ENCODE results near the gene ZNF628.

DNA sequence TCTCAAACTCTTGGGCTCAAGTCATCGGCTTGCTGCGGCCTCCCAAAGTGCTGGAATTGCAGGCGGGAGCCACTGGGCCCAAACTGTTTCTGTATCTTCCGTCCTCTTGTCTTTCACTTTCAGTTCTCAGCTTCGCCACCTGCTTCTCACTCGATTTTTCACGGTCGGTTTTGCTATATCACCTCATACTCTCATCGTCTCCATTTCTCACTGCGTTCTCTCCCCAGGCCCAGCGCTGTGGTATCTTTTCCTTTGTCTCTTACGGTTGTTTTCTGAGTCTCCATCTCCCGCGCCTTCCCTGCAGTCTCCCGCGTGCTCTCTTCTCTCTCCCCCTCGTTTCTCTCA lies 26.7 kb downstream of the ZNF628 start:
- TF ChIP-seq, protein P1, sequence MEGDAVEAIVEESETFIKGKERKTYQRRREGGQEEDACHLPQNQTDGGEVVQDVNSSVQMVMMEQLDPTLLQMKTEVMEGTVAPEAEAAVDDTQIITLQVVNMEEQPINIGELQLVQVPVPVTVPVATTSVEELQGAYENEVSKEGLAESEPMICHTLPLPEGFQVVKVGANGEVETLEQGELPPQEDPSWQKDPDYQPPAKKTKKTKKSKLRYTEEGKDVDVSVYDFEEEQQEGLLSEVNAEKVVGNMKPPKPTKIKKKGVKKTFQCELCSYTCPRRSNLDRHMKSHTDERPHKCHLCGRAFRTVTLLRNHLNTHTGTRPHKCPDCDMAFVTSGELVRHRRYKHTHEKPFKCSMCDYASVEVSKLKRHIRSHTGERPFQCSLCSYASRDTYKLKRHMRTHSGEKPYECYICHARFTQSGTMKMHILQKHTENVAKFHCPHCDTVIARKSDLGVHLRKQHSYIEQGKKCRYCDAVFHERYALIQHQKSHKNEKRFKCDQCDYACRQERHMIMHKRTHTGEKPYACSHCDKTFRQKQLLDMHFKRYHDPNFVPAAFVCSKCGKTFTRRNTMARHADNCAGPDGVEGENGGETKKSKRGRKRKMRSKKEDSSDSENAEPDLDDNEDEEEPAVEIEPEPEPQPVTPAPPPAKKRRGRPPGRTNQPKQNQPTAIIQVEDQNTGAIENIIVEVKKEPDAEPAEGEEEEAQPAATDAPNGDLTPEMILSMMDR (IDR thresholded peaks at IDR 0.05) = no peak
- no peak for TF ChIP-seq EZH2 (IDR thresholded peaks at IDR 0.05; ENCODE audit: borderline replicate concordance, insufficient read depth, low read depth, low read length, poor library complexity, severe bottlenecking)
